Measurements from ENCODE around the gene GLB1L.
"Not testable (repeated sequence)": the region's sequence is repeated elsewhere in the genome, so short reads cannot be mapped to it uniquely, and the experiment has no call there.

The GLB1L gene

GRCh38 chr2:219245148-219245898, at the start of gene GLB1L, which contains the start of gene STK16:
Gene GLB1L, minus strand, starts transcription at chr2:219245444. Its CDS starts 1,871 bp downstream, at chr2:219243573.
Gene STK16, plus strand, starts transcription at chr2:219245479. Its CDS starts 521 bp downstream, at chr2:219246000.
- peak; percentile 89 for DNase-seq

GRCh38 chr2:219294356-219295351, 49.4 kb upstream of the GLB1L start:
- peak; percentile 84 for DNase-seq

GRCh38 chr2:219293736-219294231, 48.5 kb upstream of the GLB1L start:
- DNase-seq = no peak

- DNase-seq = no peak
These were observed 47.4 kb upstream of the GLB1L start for GRCh38 chr2:219292616-219293015.

DNA sequence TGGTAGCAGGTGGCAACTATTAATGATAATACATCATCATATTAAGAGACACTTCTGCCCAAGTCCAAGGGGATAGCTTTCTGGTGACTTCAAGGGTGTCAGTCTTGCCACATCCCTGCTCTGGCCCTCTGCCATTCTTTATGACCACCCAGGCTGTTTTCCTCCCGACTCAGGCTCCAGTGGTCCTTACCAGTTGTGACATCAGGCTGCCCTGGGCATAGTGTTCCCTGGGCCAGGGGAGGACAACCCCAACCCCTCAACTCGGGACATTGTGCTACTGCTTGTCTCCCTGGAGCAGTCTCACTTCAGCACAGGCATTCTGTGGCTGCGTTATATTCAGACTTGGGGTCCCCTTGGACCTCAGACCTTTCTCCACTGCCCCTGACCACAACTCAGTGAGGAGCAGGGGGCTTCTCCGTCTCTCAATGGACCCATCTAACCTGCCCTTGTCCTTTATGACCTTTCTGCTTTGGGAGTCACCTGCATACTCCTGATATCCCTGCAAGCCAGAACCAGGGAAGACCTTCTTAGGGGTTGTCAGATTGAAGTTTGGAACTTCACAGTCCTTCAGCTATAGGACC, 46.8 kb upstream of the GLB1L start:
- DNase-seq = no peak

DNA sequence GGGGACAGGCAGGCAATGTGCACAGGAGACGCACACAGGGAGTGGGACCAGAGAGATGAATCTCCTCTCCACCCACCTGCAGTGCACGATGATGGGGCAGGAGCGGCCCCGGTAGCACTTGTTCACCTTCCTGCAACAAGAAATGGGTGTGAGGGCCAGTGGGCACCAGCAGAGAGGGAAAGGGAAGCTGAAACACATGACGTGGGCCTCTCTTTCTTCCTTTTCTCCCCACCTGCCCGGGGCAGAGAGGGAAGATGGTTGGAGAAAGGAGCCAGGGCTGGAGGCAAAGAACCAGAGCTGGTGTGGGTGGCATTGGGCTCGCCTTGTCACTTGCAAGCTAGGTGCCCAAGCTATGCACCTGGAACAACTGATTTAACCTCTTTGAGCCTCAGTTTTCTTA, 46.1 kb upstream of the GLB1L start:
- DNase-seq = no peak

DNA sequence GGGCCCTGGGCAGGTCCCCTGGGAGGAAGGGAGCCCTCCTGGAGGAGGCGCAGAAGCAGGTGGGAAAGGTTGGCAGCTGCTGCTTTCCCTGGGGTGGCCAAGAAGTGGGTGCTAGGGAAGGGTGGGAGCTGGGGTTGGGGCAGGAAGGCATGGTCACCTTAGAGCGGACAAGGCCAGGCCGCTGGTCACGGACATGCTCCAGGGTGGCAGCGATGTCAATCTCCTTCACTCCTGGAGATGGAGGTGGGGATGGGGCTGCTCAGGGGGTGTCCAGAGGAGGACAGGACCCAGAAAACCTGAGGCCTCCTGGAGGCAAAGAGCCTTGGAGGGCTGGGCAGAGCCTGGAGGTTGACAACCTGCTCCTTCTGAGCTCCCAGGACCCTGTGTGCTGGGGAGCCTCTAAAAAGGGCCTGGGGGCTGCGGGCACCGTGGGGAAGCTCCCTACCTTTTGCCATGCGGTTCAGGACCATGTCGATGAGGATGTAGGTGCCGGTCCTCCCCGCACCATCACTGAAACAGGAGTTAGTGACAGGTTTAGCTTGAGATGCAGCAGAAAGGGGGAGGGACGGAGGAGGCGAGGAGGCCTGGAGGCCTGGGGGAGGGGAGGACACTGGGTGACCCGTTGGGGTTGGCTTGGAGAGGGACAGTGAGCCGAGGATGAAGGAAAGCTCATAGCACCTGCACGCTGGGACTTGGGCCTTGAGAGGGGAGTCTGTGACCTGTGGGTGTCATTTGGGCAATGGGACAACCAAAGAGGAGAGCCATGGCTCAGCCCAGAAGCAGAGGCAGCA, 45.3 kb upstream of the GLB1L start:
- DNase-seq = no peak

GRCh38 chr2:219289537-219290361, 44.5 kb upstream of the GLB1L start:
- peak; percentile 74 for DNase-seq

- DNase-seq = no peak
These were observed 43.9 kb upstream of the GLB1L start for GRCh38 chr2:219289195-219289536.

DNA sequence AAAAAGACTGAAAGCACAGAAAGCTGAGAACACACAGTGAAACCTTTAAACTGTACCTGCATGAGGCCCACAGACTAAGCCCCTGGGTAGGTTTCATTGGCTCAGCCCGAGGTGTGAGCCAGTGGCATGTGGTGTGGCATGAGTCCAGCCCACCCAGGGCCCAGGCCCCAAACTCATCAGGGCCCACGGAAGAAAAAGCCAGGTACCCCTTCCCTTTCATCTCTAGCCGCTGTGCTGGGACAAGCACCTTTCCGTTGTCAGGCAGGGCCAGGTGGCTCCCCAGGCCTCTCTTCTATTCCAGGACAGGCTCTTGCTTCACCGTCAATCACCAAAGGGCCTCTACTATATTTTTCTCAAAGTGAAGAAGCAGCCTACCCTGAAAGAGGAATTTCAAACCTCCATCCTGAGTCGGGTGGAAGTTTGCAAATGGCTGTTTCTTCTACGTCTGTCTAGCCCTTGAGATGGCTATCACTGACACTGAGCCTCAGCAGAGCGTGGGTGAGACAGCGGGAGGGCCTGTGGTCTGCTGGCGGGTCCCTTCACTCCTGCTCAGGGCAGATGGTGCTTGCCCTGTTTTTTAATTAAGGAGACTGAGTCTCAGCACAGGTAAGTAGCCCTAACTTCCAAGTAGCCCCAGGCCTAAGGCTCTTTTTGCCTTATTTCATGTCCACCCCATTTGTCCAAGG, 42.5 kb upstream of the GLB1L start:
- DNase-seq = peak; percentile 45

GRCh38 chr2:219287116-219287440, 41.8 kb upstream of the GLB1L start:
- DNase-seq = not testable (repeated sequence)

- DNase-seq = peak; percentile 72
These were observed 41.3 kb upstream of the GLB1L start for GRCh38 chr2:219286436-219287115.

DNA sequence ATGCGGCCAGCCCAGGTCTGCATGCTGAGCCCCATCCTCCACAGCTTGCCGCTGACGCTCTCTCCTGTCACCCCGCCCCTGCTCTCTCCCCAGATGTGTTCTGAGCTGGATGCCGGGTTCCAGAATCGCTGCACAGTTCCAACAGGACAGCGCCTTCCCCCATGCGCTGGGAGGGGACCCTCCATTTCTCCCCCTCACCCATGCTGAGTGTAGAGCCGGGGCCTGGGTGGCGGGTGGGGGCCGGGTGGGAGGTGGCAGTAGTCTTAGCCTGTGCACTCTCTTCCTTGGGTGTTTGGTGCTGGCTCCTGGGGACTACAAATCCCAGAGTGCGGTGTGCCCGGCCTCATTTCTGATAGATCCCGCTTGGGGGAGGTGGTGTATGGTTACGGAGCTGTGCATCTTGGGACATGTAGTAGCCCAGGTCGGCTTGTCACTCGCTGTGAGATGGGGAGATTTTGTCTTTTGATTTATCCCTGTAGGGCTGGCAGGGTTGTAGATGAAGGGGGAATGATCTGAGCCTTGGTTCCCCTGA, 40.7 kb upstream of the GLB1L start:
- DNase-seq = peak; percentile 56

GRCh38 chr2:219285373-219285735, 40.1 kb upstream of the GLB1L start:
- no peak for DNase-seq

- DNase-seq = no peak
These were observed 39.5 kb upstream of the GLB1L start for GRCh38 chr2:219284501-219285372.

DNA sequence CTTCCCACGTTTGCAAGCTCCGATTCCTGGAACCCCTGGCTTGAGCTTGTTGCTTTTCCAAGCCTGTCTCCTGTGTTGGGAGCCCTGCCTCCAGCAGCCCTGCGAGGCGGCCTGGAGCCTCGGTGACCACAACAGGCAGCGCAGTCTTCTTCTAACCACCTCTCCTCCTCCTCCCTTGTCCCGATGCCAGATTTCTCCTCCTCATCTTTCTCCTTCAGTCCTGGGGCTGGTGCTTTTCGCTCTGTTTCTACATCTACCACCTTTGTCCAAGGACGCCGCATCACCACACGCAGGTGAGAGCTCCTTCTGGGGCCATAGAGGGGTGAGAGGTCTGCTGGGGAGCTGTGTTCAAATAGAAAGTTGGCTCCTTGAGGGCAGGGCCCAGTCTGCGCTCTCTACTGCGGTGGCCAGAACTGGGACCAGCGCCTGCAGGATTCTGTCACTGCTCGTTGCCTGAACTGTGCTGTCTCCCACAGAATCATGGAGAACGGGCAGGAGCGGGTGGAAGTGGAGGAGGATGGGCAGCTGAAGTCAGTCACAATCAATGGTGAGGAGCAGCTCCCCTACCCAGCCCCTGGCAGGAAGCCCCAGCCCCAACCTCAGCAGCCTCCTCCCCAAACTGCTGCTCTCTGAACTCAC, 37.8 kb upstream of the GLB1L start:
- DNase-seq = no peak

DNA sequence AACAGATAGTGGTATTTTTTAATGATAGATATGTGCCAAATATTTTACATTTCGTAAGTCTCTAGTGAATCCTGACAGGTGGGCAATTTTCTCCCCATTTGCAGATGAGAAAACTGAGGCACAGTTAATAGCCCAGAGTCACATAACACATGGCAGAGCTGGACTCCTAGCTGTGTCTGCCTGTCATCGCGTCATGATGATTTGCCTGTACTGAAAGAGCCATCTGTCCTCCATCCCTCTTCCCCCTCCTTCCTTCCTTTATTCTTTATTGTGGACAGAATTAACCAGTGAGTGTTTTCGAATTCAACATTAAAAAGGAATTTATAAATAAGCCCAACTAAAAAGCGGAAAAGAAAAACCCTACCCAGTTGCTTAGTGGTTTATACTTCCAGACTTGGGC, 37.1 kb upstream of the GLB1L start:
- DNase-seq = no peak

DNA sequence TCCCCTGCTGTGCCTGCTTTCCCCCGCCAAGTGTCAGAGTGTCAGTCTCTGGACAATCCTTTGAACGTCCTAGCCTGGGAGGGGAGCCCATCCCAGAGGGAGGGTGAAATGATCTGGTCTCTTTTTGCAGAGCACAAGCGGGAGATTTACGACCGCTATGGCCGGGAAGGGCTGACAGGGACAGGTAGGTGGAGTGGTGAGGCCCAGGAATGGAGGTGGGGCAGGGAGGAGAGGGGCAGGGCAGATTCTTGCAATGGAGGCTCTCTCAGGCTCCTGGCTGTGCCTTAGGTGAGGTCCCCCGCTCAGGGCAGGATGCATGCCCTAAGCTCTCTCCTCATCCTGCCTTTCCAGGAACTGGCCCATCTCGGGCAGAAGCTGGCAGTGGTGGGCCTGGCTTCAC, 36.3 kb upstream of the GLB1L start:
- DNase-seq = no peak

DNA sequence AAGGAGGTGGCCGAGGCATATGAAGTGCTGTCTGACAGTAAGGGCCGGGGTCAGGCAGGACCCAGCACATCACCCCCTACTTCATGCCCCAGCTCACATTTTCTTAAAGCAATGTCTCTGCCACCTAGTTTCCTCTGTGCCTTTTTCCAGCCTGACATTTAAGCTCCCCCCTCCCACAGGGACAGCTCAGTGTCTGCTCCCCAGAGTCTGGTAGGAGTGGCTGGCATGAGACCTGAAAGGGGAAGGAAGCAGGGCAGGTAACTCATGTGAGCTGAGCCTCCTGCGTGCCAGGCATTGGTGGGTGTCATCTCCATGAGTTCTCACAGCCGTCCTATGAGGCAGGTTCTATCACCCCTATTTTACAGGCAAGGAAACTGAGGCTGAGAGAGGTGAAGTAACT, 35.4 kb upstream of the GLB1L start:
- no peak for DNase-seq
